Testis (tissue), 3 donors: ENCODE data around the gene RAB11FIP2. TPM values are rescaled to one million over a fixed set of nuclear protein-coding genes. Genes with fewer than 3 reads are reported as not detected.

Experiments used
- DNase-seq: peaks from one replicate; pipeline ENCODE4 v3.0.0-alpha.2; 2019
- H3K27ac ChIP-seq, 2 donors: fragments of 200-600 bp; sonication (generic); one replicate each; pipeline ENCODE4 v1.5.1; 2019
- H3K27me3 ChIP-seq: fragments of 200-600 bp; sonication (generic); one replicate; pipeline ENCODE4 v1.5.1; 2019
- H3K36me3 ChIP-seq: fragments of 200-600 bp; sonication (generic); one replicate; pipeline ENCODE4 v1.5.1; 2017; ENCODE audit warnings: low read depth; ENCODE audit errors: missing control alignments
- H3K4me1 ChIP-seq: fragments of 200-600 bp; sonication (generic); one replicate; pipeline ENCODE4 v1.5.1; 2019
- H3K4me3 ChIP-seq, 2 donors: fragments of 200-600 bp; sonication (generic); one replicate each; pipeline ENCODE4 v1.5.1; 2017 to 2019
- H3K9me3 ChIP-seq: fragments of 200-600 bp; sonication (generic); one replicate; pipeline ENCODE4 v1.5.1; 2017
- CTCF ChIP-seq, 3 experiments: fragments of 450-650 bp in 2 of 3; fragments of 200-600 bp in 1 of 3; sonication (generic) in 1 of 3; IDR thresholded peaks; one replicate each; pipeline ENCODE4 v1.5.1; 2016 to 2019; ENCODE audit warnings: antibody characterized with exemption in 3 of 3, mild to moderate bottlenecking in 2 of 3, moderate library complexity in 1 of 3
- POLR2A ChIP-seq: fragments of 450-650 bp; IDR thresholded peaks from one replicate; pipeline ENCODE4 v1.6.1; 2017; ENCODE audit warnings: antibody characterized with exemption, mild to moderate bottlenecking, moderate library complexity
- WGBS, 2 donors: methylation state at CpG; one replicate each; pipeline ENCODE4 v1.1.5; 2018; 5-methylcytosine and 5-hydroxymethylcytosine counted together
- intact Hi-C: fragments of 100-400 bp; cut with DNase I; formaldehyde crosslinking; loops from one replicate; pipeline ENCODE4 v1.15.1; 2023; ENCODE audit warnings: low total_unique reads
- polyA plus RNA-seq: library from polyadenylated mRNA; stranded (reverse); fragments of 350-450 nt; fragmentation: Illumina TruSeq; extraction: RNeasy Lipid Tissue Mini Kit (QIAGEN cat#74804); gene quantifications from one replicate; pipeline ENCODE4 v1.2.3, GENCODE V29; 2014; ENCODE audit warnings: low read depth, low replicate concordance; ENCODE audit not compliant: insufficient read depth
- total RNA-seq, 2 donors: library from RNA; depleted of rRNA; stranded (reverse); fragments of >200 nt; gene quantifications; one replicate each; pipeline ENCODE4 v1.2.3, GENCODE V29; 2016

The RAB11FIP2 gene
- total and polyA plus RNA-seq, 3 donors from 2014 or later = 12.8 to 52.8 (median 41.6) TPM

- intact Hi-C loops = no loop called here
- H3K27me3 ChIP-seq = no peaks in the 10 kb centered on the region
- DNase-seq = peak; percentile 21
- H3K9me3 ChIP-seq = no peaks in the 10 kb centered on the region
- H3K27ac ChIP-seq = no peak overlapping the region
- WGBS, 2 donors = 47 to 50% methylated on average over 5 of the region's 5 CpGs
- H3K4me3 ChIP-seq = no peak overlapping the region
- no peaks in the 10 kb centered on the region for H3K4me1 ChIP-seq
- TF ChIP-seq POLR2A (no peak), CTCF (IDR thresholded peaks at IDR 0.05) (no peak)
- no peaks in the 10 kb centered on the region for H3K36me3 ChIP-seq
Observed at GRCh38 chr10:117972168-117972837, 74.4 kb downstream of the RAB11FIP2 start.

DNA sequence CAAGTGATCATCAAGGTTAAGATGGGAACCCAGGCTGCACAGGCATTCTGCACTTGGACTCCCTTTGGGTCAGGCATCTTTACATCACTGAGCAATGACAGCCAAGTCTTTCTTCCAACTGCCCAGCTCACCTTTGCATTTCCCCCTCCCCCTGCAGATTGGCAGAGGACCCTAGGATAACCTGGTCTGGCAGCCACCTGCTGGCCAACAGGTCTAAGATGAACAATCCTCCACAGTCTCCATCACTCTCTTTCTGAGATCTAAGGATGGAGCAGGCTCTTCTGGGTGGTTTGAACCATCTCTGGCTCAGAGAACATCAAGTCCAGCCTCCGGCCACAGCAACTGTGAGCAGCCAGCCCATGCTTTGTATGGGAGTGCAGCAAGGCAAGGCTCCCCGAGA lies 75.8 kb downstream of the RAB11FIP2 start:
- Histone ChIP-seq H3K4me1 (no peaks in the 10 kb centered on the region), H3K27me3 (no peaks in the 10 kb centered on the region), H3K36me3 (no peaks in the 10 kb centered on the region), H3K4me3 (no peak overlapping the region), H3K27ac (no peak overlapping the region), H3K9me3 (no peaks in the 10 kb centered on the region)
- DNase-seq = no peak
- 89 to 93% methylated on average over 2 of the region's 2 CpGs for WGBS, 2 donors
- no peak for TF ChIP-seq CTCF (IDR thresholded peaks at IDR 0.05)
- no peak for TF ChIP-seq POLR2A
- intact Hi-C loops = no loop called here

DNA sequence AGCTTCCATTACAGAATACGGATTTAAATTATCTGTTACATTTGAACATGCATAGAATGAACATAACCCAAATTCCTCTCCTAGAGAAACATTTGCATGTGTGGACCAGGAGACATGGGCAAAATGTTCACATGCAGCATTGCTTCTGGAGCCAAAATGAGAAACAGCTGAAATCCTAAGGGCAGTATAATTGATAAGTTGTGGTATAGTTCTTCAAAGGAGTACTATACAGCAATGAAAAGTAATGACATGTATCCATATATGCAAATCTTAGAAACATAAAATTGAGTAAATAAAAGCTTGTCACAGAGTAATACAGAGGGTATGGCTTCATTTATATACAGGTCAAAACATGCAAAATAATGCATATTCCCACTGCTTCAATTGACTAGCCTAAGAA lies 77.1 kb downstream of the RAB11FIP2 start:
- Histone ChIP-seq H3K4me3 (no peak overlapping the region), H3K36me3 (no peaks in the 10 kb centered on the region), H3K27ac (no peak overlapping the region), H3K9me3 (no peaks in the 10 kb centered on the region), H3K4me1 (no peaks in the 10 kb centered on the region), H3K27me3 (no peaks in the 10 kb centered on the region)
- 87 to 97% methylated on average over 1 of the region's 1 CpG for WGBS, 2 donors
- DNase-seq = no peak
- intact Hi-C loops = no loop called here
- TF ChIP-seq CTCF (IDR thresholded peaks at IDR 0.05) = no peak
- TF ChIP-seq POLR2A = no peak

DNA sequence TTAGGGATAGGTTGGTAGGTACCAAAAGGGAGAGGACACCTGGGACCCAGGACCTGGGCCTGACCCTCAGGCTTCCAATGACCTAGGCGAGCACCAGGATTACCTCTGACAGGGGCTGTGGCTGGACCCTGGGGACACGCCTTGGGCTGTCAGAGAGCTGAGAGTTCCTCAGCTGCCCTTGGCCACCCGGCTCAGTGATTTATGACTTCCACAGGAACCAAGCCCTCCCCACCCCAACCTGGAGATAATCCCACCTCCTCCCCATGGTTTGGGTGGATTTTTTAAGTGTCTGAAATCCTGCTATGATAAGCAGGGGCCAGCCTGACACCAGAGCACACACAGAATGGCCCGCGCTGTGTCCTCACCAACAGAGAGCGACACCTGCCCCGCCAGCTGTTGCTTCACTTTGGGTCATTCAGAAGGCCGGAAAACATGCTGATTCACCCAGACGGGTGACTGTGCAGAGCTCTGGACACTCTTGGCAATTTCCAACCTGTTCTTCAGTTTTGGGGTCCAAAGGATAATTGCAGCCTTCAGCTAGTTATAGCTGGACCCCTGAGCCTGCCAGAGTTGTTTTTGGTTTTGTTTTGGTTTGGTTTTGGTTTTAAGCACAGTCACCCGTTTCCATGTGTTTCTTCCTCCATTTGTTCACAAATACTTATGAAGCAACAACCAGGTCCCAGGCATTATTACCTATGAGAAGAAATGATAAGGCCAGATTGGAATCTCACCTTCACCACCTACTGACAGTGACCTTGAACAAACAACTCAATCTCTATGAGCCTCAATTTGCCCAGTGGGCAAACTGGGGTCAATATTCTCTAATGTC lies 78.2 kb downstream of the RAB11FIP2 start:
- Histone ChIP-seq H3K4me3 (no peak overlapping the region), H3K36me3 (no peaks in the 10 kb centered on the region), H3K4me1 (no peaks in the 10 kb centered on the region), H3K27ac (no peak overlapping the region), H3K27me3 (no peaks in the 10 kb centered on the region), H3K9me3 (no peaks in the 10 kb centered on the region)
- DNase-seq = no peak
- TF ChIP-seq CTCF (IDR thresholded peaks at IDR 0.05) = no peak
- TF ChIP-seq POLR2A = no peak
- intact Hi-C loops = no loop called here
- WGBS, 2 donors = 81 to 89% methylated on average over 10 of the region's 10 CpGs
